ENCODE results near the gene ABCD1. TPM values are rescaled to one million over a fixed set of nuclear protein-coding genes. Genes with fewer than 3 reads are reported as not detected.
A peak's percentile ranks its signal among the peaks of the same experiment; 100 is the strongest.

Gene ABCD1
- total and polyA plus RNA-seq, 7 donors = 1.8 to 21.3 (median 12.8) TPM

DNA sequence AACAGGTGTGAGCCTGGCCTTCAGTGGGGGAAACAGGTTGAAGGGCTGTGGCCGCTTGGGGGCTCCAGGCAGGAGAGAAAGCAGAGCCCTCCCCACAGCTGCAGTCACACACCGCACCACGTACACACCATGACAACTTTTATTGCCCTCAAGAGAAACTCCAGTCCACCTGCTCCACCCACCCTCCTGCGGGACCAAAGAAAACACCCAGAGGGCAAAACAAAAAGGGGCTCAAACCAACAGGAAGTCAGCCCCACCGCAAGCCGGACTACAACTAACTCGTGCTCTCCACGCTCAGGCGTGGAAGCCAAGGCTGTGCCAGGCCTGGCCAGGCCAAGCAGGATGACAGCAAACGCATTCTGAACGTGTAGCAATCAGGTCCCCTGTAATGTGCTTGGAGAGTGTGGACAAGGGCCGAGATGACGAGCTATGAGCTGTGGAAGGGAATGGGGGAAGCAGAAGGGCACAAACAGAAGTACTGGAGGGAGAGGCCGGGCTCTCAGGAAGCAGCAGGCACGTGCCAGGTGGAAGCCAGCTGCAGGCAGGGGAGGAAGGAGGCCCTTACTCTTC, 24.2 kb upstream of the ABCD1 start:
- Histone ChIP-seq H3K27ac (peak overlapping the region; percentile 27 to 81 (median 77)), H3K4me1 (peaks cover 0 to 58% (median 26%) of the 10 kb centered on the region in 4 donors), H3K36me3 (no peaks in the 10 kb centered on the region), H3K4me3 (no peak overlapping the region), H3K27me3 (no peaks in the 10 kb centered on the region), H3K9me3 (no peaks in the 10 kb centered on the region)
- TF ChIP-seq POLR2AphosphoS5 (IDR thresholded peaks at IDR 0.05) = peak in 1 of 4 donors; percentile 17
- no peak for TF ChIP-seq EP300 (IDR thresholded peaks at IDR 0.05)
- intact Hi-C loops (cut with DNase I) = no loop called here
- no peak for DNase-seq
- 25 to 63% methylated on average over 15 of the region's 15 CpGs for WGBS, 2 donors

- intact Hi-C loops (cut with DNase I) = no loop called here
- Histone ChIP-seq H3K4me3 (no peak overlapping the region), H3K27ac (peak overlapping the region in 3 of 4 donors; percentile 76 to 81 (median 78)), H3K9me3 (no peaks in the 10 kb centered on the region), H3K27me3 (no peaks in the 10 kb centered on the region), H3K36me3 (no peaks in the 10 kb centered on the region), H3K4me1 (peaks cover 0 to 60% (median 26%) of the 10 kb centered on the region in 4 donors)
- no peak for DNase-seq
- 89 to 90% methylated on average over 6 of the region's 6 CpGs for WGBS, 2 donors
- TF ChIP-seq EP300 (IDR thresholded peaks at IDR 0.05) (no peak), POLR2A (IDR thresholded peaks at IDR 0.05) (no peak), CTCF (IDR thresholded peaks at IDR 0.05) (no peak), POLR2AphosphoS5 (IDR thresholded peaks at IDR 0.05) (no peak)
Measured at GRCh38 chrX:153700967-153701366, 23.7 kb upstream of the ABCD1 start.

- DNase-seq = no peak
- Histone ChIP-seq H3K36me3 (no peaks in the 10 kb centered on the region), H3K27ac (peak overlapping the region in 3 of 4 donors; percentile 76 to 81 (median 78)), H3K27me3 (no peaks in the 10 kb centered on the region), H3K4me1 (peaks cover 0 to 60% (median 26%) of the 10 kb centered on the region in 4 donors), H3K9me3 (no peaks in the 10 kb centered on the region), H3K4me3 (no peak overlapping the region)
- intact Hi-C loops (cut with DNase I) = no loop called here
- WGBS, 2 donors = 94 to 95% methylated on average over 12 of the region's 12 CpGs
- TF ChIP-seq POLR2A (IDR thresholded peaks at IDR 0.05) (no peak), POLR2AphosphoS5 (IDR thresholded peaks at IDR 0.05) (no peak), EP300 (IDR thresholded peaks at IDR 0.05) (no peak)
Measured at GRCh38 chrX:153701706-153702105, 22.9 kb upstream of the ABCD1 start.

GRCh38 chrX:153702336-153703035, 22.2 kb upstream of the ABCD1 start:
- H3K36me3 ChIP-seq = no peaks in the 10 kb centered on the region
- peak overlapping the region; percentile 57 to 81 (median 77) for H3K27ac ChIP-seq
- no peaks in the 10 kb centered on the region for H3K9me3 ChIP-seq
- no peak for DNase-seq
- WGBS, 2 donors = 71 to 88% methylated on average over 23 of the region's 23 CpGs
- TF ChIP-seq POLR2AphosphoS5 (IDR thresholded peaks at IDR 0.05) = no peak
- TF ChIP-seq EP300 (IDR thresholded peaks at IDR 0.05) = no peak
- TF ChIP-seq CTCF (IDR thresholded peaks at IDR 0.05) = no peak
- TF ChIP-seq POLR2A (IDR thresholded peaks at IDR 0.05) = no peak
- intact Hi-C loops (cut with DNase I) = no loop called here
- peaks cover 0 to 60% (median 26%) of the 10 kb centered on the region in 4 donors for H3K4me1 ChIP-seq
- no peak overlapping the region for H3K4me3 ChIP-seq
- no peaks in the 10 kb centered on the region for H3K27me3 ChIP-seq

DNA sequence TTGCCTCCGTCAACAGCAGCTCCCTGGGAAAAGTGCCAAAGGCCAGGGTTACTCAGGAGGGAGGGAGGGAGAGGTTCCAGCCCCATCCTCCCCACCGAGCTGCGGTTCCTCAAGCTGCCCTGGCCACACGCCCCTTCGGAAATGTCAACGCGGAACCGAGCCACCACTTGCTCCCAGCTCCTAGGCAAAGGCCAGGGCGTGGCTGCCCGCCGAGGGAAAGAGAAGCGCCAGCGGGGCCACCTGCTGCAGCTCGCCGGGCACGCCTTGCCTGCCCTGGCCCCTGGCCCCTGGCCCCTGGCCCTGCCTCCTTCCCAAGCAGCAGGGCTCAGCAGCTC, 21.7 kb upstream of the ABCD1 start:
- H3K27me3 ChIP-seq = no peaks in the 10 kb centered on the region
- no peaks in the 10 kb centered on the region for H3K9me3 ChIP-seq
- no peaks in the 10 kb centered on the region for H3K36me3 ChIP-seq
- no peak overlapping the region for H3K4me3 ChIP-seq
- peak; percentile 92 for DNase-seq
- TF ChIP-seq EP300 (IDR thresholded peaks at IDR 0.05) (no peak), CTCF (IDR thresholded peaks at IDR 0.05) (no peak), POLR2AphosphoS5 (IDR thresholded peaks at IDR 0.05) (no peak), POLR2A (IDR thresholded peaks at IDR 0.05) (no peak)
- WGBS, 2 donors = 13 to 66% methylated on average over 16 of the region's 16 CpGs
- intact Hi-C loops (cut with DNase I) = no loop called here
- peak overlapping the region; percentile 57 to 81 (median 77) for H3K27ac ChIP-seq
- H3K4me1 ChIP-seq = peaks cover 0 to 63% (median 28%) of the 10 kb centered on the region in 4 donors
